DND-41 (cell line): ENCODE data around the gene SPDL1.
A peak's percentile ranks its signal among the peaks of the same experiment; 100 is the strongest.

Experiments used
- ATAC-seq: fragments of 200-7000 bp; cut with Tn5 transposase; 3 replicates; pipeline ENCODE4 v1.9.1; 2021; ENCODE audit warnings: low read depth; ENCODE audit not compliant: insufficient read depth
- DNase-seq: peaks from one replicate; pipeline ENCODE4 v3.0.0-alpha.2; 2020
- H2AFZ ChIP-seq: 2 replicates; pipeline ENCODE4 v1.6.0; 2012; ENCODE audit warnings: low read depth, low read length
- H3K27ac ChIP-seq: 2 replicates; pipeline ENCODE4 v1.5.1; 2012; ENCODE audit warnings: low read length, inconsistent platforms
- H3K27me3 ChIP-seq: fragments of 200-600 bp; sonication (generic); 2 replicates; pipeline ENCODE4 v1.6.0; 2012; ENCODE audit warnings: low read length, mild to moderate bottlenecking, inconsistent platforms; ENCODE audit not compliant: insufficient read depth, poor library complexity
- H3K36me3 ChIP-seq: 2 replicates; pipeline ENCODE4 v1.5.1; 2012; ENCODE audit warnings: low read length, inconsistent platforms; ENCODE audit not compliant: insufficient read depth
- H3K4me1 ChIP-seq: 2 replicates; pipeline ENCODE4 v1.5.1; 2012; ENCODE audit warnings: mild to moderate bottlenecking, low read length; ENCODE audit not compliant: insufficient read depth
- H3K4me2 ChIP-seq: 2 replicates; pipeline ENCODE4 v1.6.0; 2012; ENCODE audit warnings: mild to moderate bottlenecking, moderate library complexity, low read length, inconsistent platforms; ENCODE audit not compliant: insufficient read depth
- H3K4me3 ChIP-seq, 2 experiments: fragments of 200-600 bp in 1 of 2; shearing (Covaris generic) in 1 of 2; 2 replicates each; pipeline ENCODE4 v1.5.1; 2012 to 2016; ENCODE audit warnings: inconsistent platforms in 2 of 2, low read length in 2 of 2, mild to moderate bottlenecking in 2 of 2, low read depth in 1 of 2, moderate library complexity in 1 of 2
- H3K79me2 ChIP-seq: 2 replicates; pipeline ENCODE4 v1.6.0; 2012; ENCODE audit warnings: low read length, inconsistent platforms; ENCODE audit not compliant: insufficient read depth
- H3K9ac ChIP-seq: 2 replicates; pipeline ENCODE4 v1.6.0; 2012; ENCODE audit warnings: low read depth, mild to moderate bottlenecking, inconsistent platforms, low read length, moderate library complexity
- H3K9me3 ChIP-seq: 2 replicates; pipeline ENCODE4 v1.5.1; 2012; ENCODE audit warnings: low read length, moderate library complexity, mild to moderate bottlenecking, inconsistent platforms; ENCODE audit not compliant: insufficient read depth, severe bottlenecking
- H4K20me1 ChIP-seq: 2 replicates; pipeline ENCODE4 v1.6.0; 2012; ENCODE audit warnings: low read length; ENCODE audit not compliant: insufficient read depth
- EZH2 ChIP-seq: IDR thresholded peaks from 3 replicates; pipeline ENCODE4 v1.6.1; 2012; ENCODE audit warnings: borderline replicate concordance, low read depth, mild to moderate bottlenecking, moderate library complexity, low read length, inconsistent platforms; ENCODE audit not compliant: severe bottlenecking
- TF ChIP-seq, protein P1 (sequence below): IDR thresholded peaks from 2 replicates; pipeline ENCODE4 v1.5.1; 2012; ENCODE audit warnings: borderline replicate concordance, low read length, moderate library complexity, mild to moderate bottlenecking; ENCODE audit not compliant: poor library complexity, severe bottlenecking; ENCODE audit errors: extremely low read depth

SPDL1 gene

DNA sequence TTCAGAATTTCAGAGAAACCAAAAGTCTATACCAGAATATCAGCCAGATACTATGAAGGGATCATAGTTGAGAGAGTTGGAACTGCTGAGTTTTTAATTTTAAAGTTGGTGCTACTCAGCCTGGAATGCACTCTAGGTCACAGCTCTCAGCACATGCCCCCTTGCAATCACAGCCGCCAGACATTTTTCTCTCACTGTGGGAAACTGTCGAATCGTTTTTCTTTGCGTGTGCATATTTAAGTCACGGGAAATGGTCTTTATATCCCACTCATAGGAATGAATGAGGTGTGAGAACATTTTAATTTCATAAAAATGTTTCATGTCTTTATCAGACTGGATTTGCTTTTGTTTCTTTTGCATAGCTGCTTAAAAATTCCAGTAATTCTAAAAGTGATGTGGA lies 12.2 kb upstream of the SPDL1 start:
- Histone ChIP-seq H3K36me3 (no peaks in the 10 kb centered on the region), H3K27me3 (peaks cover 28% of the 10 kb centered on the region), H3K4me1 (no peaks in the 10 kb centered on the region), H3K4me3 (no peak overlapping the region), H2AFZ (no peak overlapping the region), H3K9ac (no peak overlapping the region), H3K9me3 (no peaks in the 10 kb centered on the region), H3K4me2 (no peak overlapping the region), H3K27ac (no peak overlapping the region), H4K20me1 (no peaks in the 10 kb centered on the region), H3K79me2 (no peaks in the 10 kb centered on the region)
- ATAC-seq (no peak), DNase-seq (no peak)
- TF ChIP-seq EZH2: no peak
- TF ChIP-seq, protein P1, sequence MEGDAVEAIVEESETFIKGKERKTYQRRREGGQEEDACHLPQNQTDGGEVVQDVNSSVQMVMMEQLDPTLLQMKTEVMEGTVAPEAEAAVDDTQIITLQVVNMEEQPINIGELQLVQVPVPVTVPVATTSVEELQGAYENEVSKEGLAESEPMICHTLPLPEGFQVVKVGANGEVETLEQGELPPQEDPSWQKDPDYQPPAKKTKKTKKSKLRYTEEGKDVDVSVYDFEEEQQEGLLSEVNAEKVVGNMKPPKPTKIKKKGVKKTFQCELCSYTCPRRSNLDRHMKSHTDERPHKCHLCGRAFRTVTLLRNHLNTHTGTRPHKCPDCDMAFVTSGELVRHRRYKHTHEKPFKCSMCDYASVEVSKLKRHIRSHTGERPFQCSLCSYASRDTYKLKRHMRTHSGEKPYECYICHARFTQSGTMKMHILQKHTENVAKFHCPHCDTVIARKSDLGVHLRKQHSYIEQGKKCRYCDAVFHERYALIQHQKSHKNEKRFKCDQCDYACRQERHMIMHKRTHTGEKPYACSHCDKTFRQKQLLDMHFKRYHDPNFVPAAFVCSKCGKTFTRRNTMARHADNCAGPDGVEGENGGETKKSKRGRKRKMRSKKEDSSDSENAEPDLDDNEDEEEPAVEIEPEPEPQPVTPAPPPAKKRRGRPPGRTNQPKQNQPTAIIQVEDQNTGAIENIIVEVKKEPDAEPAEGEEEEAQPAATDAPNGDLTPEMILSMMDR: no peak

GRCh38 chr5:169574134-169574646 lies 9.4 kb upstream of the SPDL1 start:
- H2AFZ ChIP-seq: no peak overlapping the region
- no peaks in the 10 kb centered on the region for H3K9me3 ChIP-seq
- DNase-seq (no peak), ATAC-seq (no peak)
- no peaks in the 10 kb centered on the region for H3K79me2 ChIP-seq
- H3K4me3 ChIP-seq: no peak overlapping the region
- H3K27me3 ChIP-seq: peaks cover 41% of the 10 kb centered on the region
- H3K27ac ChIP-seq: no peak overlapping the region
- TF ChIP-seq EZH2: no peak
- TF ChIP-seq, protein P1: no peak
- H4K20me1 ChIP-seq: no peaks in the 10 kb centered on the region
- H3K4me1 ChIP-seq: no peaks in the 10 kb centered on the region
- no peak overlapping the region for H3K9ac ChIP-seq
- H3K36me3 ChIP-seq: no peaks in the 10 kb centered on the region
- no peak overlapping the region for H3K4me2 ChIP-seq

- no peaks in the 10 kb centered on the region for H3K9me3 ChIP-seq
- H3K4me1 ChIP-seq: no peaks in the 10 kb centered on the region
- no peak overlapping the region for H3K9ac ChIP-seq
- no peak overlapping the region for H3K4me2 ChIP-seq
- ATAC-seq: no peak
- no peaks in the 10 kb centered on the region for H3K79me2 ChIP-seq
- no peak for DNase-seq
- H3K4me3 ChIP-seq: no peak overlapping the region
- no peak overlapping the region for H2AFZ ChIP-seq
- H3K27me3 ChIP-seq: peaks cover 32% of the 10 kb centered on the region
- no peak for TF ChIP-seq EZH2
- TF ChIP-seq, protein P1: no peak
- H3K27ac ChIP-seq: no peak overlapping the region
- no peaks in the 10 kb centered on the region for H3K36me3 ChIP-seq
- no peaks in the 10 kb centered on the region for H4K20me1 ChIP-seq
Observed at GRCh38 chr5:169576181-169576598, 7.4 kb upstream of the SPDL1 start.

DNA sequence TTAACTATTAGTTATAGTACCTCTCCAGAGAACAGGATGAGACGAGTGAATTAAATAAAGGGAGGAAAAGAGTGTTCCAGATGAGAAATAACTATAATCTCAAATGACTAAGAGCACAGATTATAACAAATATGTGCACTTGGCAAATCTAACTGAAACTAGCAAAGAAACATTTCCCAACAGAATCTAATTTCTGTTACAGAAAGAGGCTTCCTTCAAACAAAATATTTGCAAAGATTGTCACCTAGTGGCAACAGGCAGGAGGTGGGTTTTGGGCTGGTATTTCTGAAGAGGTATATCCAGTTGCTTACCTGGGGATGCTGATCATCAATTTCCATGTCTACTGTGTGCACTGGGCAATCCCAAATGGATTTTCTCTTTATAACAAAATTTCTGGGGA lies 5.6 kb upstream of the SPDL1 start:
- no peak overlapping the region for H3K27ac ChIP-seq
- no peak overlapping the region for H3K9ac ChIP-seq
- no peak overlapping the region for H3K4me3 ChIP-seq
- no peak for TF ChIP-seq EZH2
- TF ChIP-seq, protein P1: peak; percentile 44
- H3K27me3 ChIP-seq: peaks cover 30% of the 10 kb centered on the region
- H3K4me1 ChIP-seq: peaks cover 4% of the 10 kb centered on the region
- DNase-seq (no peak), ATAC-seq (no peak)
- no peaks in the 10 kb centered on the region for H3K79me2 ChIP-seq
- no peaks in the 10 kb centered on the region for H4K20me1 ChIP-seq
- H3K36me3 ChIP-seq: no peaks in the 10 kb centered on the region
- H3K9me3 ChIP-seq: no peaks in the 10 kb centered on the region
- H3K4me2 ChIP-seq: no peak overlapping the region
- no peak overlapping the region for H2AFZ ChIP-seq
